GM19438 (cell line): ENCODE data around the gene IQCM.
"Not testable (repeated sequence)": the region's sequence is repeated elsewhere in the genome, so short reads cannot be mapped to it uniquely, and the experiment has no call there.

Experiments used
- ATAC-seq: cut with Tn5 transposase; IDR thresholded peaks from one replicate; pipeline ENCODE4 v1.9.1; 2021; ENCODE audit warnings: low read depth; ENCODE audit not compliant: unreplicated experiment

IQCM gene

DNA sequence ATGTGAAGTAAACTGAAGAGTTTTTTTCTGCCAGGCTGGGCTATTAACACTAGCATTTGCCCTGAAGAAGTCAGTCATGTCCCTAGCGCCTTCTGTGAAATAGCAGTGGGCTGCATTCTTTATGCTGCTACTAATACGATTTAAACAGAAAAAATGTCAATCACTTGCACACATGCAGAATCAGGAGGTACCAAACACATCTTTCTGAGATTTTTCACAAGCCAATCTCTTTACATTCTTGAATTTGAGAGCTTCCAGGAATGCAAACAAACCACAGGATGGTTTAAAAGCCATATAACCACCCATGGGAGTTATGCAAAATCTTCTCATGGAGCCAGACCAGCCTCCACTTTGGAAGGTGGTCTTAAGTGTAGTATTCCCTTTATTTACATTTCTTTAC is 220.1 kb downstream of the IQCM start:
- ATAC-seq, result no peak

- ATAC-seq, result no peak
These were observed 225.8 kb downstream of the IQCM start for GRCh38 chr4:149589826-149590225.

- no peak for ATAC-seq
These were observed 230.9 kb downstream of the IQCM start for GRCh38 chr4:149584722-149585121.

DNA sequence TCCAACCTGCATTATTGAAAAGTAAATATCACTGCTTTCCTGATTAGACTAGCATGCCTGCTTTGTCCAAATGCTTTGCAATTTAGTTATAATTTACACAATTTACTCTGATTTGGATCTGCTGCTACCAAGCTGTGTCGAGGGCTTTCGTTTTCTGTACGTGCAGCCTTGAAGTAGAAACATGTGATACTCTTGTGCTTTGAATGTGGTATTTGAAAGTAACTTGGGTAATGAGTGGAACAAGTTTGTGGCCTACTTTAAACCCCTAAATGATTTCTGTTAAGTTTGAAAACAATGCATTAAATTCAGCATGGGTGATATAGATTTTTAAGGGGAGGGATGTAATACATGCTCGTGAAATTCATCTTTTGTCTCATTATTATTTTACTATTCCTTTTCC is 240.7 kb downstream of the IQCM start:
- no peak for ATAC-seq

GRCh38 chr4:149572716-149573115 is 242.9 kb downstream of the IQCM start:
- no peak for ATAC-seq

DNA sequence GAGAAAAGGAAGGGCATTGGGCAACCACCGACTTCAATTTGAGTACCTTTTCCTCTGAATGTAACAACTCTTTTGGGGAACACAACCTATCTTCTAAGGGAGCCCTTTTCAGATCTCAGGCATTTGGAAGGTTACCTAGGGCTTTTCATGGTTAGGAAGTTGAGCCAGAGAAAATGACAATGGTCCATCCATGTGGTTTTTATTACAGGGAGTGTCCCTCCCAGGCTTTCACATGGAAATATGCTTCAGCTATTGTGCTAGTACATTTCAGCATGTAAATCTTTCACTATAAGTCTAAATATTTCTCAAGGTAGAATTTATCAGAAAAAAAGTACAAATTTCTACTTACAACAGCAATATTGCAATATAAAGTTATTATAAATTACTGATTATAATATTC is 259.8 kb downstream of the IQCM start:
- no peak for ATAC-seq

DNA sequence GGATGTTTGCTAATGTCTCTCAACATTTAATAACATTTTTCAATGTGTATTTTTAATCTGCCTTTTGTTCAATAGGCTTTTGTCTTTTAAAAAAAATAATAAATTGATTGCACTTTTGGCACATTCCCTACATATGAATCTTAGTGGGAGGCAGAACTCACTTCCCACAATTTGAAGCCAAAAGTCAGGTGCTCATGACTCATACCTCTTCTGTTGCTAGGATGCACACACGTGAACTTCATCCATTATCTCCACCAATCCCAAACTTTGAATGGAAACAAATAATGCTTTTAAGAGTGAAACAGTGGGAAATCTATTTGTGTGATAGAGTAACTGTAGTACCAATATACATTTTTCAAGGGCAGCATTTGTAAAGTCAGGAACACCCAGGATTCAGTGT is 260.5 kb downstream of the IQCM start:
- no peak for ATAC-seq

GRCh38 chr4:149553959-149554520 is 261.6 kb downstream of the IQCM start:
- no peak for ATAC-seq

DNA sequence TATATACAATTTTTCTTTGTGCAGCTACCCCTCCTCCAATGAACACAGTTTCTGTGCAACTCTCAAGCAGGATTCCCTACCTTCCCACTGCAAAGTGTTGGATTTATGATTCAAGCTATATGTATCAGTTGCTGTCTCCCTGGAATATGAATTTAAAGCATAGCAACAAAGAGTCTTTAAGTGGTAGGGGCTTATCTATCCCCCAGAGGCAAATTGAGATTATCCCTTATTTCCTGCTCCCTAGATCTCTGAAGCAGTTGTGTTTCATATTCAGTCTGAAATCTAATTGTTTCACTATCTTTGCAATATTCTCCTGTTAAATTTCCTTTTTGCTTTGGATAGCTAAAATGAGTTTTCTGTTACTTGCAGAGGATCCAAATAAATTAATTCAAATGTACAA is 263.0 kb downstream of the IQCM start:
- no peak for ATAC-seq

- ATAC-seq, result no peak
These were observed 265.7 kb downstream of the IQCM start for GRCh38 chr4:149549911-149550310.

- ATAC-seq, result no peak
These were observed 280.9 kb downstream of the IQCM start for GRCh38 chr4:149534779-149535178.

DNA sequence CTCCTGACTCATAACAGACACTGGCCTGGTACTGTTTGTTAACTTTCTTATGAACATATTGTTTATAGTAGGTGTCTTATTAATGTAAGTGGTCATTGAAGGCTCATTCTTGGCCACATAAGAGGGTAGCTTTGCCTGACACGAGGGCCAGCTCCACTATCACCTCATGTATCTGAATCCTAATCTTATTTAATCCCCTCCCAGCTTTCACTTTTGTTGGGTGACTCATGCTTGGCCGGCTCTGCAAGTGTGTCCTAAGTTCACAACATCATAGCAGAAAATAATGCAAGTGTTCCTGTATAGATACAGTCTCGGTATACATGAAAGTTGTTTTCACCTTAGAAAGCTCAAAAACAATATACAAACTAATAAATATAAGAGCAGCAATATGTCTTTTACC is 283.8 kb downstream of the IQCM start:
- ATAC-seq, result no peak

- ATAC-seq, result no peak
These were observed 292.6 kb downstream of the IQCM start for GRCh38 chr4:149523039-149523438.

DNA sequence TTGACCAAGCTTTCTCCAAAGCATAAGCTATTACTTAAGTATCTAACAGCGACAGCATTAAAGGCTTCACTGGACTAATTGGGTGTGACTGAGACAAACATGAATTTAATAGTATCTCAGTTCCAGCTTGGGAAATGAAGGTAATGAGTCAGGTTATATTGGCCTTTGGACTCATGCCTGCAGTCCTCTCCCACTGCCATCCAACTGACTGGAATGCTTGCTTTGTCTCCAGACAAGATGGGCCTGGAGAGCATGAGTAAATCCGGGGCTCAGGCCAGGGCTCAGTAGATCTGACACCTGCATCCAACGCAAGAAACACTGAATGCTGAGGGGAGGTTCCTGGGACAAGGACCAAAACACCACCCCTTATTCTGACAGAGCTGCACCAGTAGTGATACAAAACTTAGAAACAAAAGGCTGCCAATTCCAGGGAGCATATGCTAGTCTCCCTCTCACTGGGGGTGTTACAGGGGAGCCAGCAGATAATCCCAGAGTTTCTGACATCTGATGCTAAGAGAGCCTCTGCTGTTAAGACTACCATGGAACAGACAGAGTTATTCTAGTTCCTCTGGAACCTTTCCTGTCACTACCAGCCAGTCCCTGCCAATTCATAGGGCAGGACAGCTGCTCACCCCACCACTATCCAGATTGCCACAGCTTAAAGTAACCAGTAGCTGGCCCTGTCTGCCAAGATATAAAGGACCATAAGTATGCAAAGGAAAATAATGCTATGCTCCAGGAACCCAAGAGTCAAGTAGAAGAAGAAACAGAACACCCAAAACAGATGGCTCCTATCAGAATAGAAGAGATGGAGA is 293.8 kb downstream of the IQCM start:
- no peak for ATAC-seq

- no peak for ATAC-seq
These were observed 297.2 kb downstream of the IQCM start for GRCh38 chr4:149518471-149518870.

GRCh38 chr4:149513081-149513480 is 302.6 kb downstream of the IQCM start:
- no peak for ATAC-seq

- ATAC-seq, result no peak
These were observed 303.1 kb downstream of the IQCM start for GRCh38 chr4:149512501-149512900.

GRCh38 chr4:149511558-149512298 is 303.9 kb downstream of the IQCM start:
- ATAC-seq, result no peak

GRCh38 chr4:149507309-149507708 is 308.3 kb downstream of the IQCM start:
- not testable (repeated sequence) for ATAC-seq

DNA sequence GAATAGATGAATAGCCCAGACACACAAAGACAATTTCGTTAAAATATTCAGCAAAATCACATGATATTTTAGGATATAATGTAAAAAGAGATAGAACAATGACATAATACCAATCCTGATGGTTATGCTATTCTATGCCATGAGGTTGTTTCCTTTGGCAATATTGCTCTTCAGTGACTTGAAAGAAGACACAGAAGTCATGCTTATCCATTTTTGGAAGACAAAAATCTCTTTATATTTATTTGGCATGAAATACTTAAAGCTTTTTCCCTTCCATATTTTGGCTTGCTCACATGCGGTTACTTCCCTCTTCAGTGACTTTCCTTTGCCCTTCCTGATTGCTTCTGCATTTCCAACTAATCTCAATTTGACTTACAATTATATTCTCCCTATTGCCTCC is 314.8 kb downstream of the IQCM start:
- no peak for ATAC-seq

- no peak for ATAC-seq
These were observed 315.9 kb downstream of the IQCM start for GRCh38 chr4:149499726-149500125.

DNA sequence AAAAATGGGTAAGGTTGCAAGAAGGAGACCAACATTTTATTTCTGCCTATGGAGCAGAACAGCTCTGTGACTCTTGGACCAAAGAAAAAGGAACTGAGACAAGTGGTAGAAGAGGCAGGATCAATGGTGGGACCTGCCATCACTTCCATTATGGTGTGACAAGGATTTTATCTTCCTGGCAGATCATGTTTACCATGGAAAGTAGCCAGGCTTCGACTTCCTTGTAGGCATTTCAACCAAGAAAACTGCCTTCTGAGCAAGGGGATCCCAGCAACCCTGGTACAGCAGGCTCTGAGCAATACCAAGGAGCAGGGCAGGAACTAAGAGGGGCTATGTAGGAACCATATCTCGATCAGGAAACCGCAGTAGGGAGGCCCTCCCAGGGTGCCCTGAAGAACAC is 317.4 kb downstream of the IQCM start:
- ATAC-seq, result no peak
